COLO829 (cell line): ENCODE measurements around the gene RNU1-3.
"Not testable (repeated sequence)": the region's sequence is repeated elsewhere in the genome, so short reads cannot be mapped to it uniquely, and the experiment has no call there.

Source experiments
- DNase-seq: peaks from one replicate; pipeline ENCODE4 v3.0.0; 2012; ENCODE audit warnings: low spot score

The RNU1-3 gene

GRCh38 chr1:16666502-16667413 lies at the start of gene RNU1-3:
TSS of gene RNU1-3 (minus strand) at chr1:16666948.
- not testable (repeated sequence) for DNase-seq

DNA sequence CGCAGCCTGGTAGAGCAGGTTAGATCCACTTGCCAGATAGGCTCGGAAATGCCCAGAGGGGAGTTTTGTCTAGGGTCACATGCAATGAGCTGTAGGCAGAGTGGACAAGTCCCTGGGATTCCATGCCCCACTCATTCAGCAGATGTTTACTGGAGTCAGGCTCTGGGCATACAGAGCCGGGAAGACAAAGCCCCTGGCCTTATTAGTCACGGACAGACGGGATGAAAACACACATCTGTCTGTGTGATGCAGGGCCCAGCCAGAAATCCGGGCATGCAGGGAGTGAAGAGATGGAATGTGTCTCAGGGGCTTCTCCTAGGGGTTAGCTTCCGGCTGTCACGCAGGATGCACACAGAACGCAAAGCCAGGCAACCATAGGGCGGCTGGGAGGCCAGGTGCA lies 46.7 kb upstream of the RNU1-3 start:
- DNase-seq: not testable (repeated sequence)

DNA sequence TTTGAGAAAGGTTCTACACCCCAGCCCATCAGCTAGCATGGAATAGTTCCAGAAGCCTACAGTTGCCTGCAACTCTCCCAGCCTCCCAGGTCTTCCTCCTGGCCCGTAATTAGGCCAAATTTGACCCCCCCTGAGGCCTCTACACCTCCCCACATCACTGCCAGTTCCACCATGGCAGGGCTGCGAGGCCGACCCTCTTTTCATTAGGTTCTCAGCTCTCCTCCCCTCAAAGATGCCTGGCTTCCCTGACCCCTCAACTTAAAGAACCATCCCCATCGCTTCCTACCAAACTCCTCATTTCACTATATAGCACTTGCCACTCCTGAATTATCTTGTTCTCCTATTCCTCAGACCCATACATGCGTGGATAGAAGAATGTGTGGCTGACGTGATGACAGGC lies 46.2 kb upstream of the RNU1-3 start:
- DNase-seq: not testable (repeated sequence)

- DNase-seq: not testable (repeated sequence)
These were observed 45.8 kb upstream of the RNU1-3 start for GRCh38 chr1:16712582-16712981.

DNA sequence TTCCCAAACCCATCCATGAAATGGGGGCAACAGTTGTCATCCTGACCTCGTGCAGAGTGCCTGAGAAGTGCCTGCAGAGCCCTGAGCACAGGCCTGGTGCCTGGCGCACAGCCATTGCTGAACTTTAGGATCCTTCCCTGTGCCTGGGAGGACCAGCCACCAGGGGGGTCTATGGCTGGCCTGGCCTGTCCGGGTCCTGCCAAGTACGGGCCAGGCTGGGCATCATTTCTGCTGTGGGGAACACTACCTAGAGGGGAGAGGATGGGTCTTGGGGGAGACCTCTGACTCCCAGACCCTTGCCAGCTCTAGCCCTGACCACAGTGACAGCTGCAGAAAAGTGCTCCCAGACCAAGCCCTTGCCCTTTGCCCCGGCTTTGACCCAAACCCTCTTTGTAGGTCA lies 45.4 kb upstream of the RNU1-3 start:
- not testable (repeated sequence) for DNase-seq

DNA sequence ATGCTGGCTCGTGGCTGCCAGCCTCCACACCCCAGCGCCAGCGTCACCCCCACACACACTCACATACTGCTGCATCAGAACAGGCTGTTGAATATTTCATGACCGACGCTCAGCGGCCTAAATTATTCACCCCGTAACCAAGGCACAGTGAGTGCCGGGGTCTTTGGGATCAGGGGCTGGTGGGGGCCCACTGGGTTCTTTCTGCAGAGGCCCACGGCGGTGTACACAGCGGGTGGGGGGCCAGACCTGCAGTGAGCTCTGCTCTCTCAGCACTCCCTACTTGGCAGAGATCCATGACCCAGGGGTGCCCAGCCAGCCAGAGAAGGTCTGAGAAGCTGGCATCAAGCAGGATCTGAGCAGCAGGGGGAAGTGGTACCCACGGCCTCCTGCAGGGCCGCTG lies 43.9 kb upstream of the RNU1-3 start:
- DNase-seq: not testable (repeated sequence)

DNA sequence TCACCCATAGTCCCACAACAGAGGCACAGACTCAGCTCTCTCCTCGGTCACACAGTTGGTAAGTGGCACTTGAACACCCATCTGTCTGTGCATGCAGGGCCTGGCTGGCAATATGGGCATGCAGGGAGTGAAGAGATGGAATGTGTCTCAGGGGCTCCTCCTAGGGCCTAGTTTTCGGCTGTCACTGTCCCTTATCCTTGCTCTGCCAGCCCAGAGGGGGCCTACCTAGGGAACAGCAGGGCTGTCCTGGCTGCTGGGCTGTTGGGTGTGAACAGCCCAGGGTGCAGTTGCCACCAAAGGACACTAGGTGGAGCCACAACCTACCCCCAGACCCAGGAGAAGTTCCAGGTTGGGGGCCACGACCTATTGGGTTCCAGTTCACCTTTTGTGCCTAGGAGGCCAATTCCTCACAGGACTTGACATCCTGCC lies 42.9 kb upstream of the RNU1-3 start:
- not testable (repeated sequence) for DNase-seq

DNA sequence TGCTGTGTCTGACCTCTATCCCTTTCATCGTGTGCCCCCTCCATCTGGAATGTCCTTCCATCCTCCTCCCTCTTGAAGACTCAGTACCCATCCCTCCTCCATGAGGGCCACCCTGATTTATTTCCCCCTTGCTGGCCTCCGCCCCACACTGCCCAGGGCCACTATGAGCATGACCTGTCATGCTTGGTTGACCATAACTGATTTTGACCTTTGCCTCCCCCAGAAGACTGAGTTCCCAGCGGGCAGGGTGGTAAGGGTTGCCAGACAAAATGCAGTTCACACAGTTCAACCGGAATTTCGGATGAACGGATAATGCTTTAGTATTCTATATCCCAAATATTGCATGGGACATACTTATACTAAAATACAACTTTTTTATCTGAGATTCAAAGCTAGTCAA lies 42.0 kb upstream of the RNU1-3 start:
- DNase-seq: not testable (repeated sequence)

DNA sequence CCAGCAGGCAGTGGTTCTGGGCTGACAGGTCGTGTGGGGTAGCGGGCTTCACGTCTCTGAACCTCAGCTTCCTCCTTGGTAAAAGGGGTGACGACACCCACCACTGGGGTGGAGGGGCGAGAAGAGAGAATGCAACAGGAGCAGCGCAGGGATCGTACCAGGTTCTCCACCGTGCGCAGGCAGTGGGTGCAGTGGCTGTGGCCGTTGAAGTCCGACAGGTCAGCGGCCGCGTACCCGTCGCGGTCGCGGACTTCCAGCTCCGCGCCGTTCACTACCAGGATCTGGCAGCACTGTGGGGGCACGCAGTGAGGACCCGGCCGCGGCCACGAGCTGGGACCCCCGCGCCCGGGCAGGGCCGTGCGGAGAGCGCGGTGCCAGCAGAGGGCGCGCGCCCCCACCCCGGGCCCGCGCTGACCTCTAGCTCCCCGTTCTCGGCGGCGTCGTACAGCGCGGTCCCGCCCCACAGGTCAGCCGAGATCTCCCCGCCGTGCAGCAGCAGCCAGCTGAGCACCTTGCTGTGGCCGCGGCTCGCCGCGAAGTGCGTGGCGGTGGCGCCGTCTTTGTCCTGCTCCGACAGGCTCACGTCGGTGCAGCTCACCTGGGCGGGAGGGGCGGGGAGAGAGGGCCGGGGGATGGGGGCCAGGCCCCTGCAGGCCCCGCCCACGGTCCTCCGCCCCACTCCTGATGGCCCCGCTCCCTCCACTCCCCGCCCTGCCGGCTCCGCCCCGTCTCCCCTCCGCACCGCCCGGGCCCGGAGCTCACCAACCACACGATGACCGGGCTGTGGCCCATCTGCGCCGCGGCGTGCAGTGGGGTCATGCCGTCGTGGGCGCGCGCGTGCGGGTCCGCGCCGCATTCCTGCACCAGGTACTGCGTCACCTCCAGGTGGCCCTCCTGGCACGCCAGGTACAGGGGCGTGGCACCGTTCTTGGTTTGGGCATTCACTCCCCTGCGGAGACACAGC lies 40.7 kb upstream of the RNU1-3 start:
- not testable (repeated sequence) for DNase-seq

DNA sequence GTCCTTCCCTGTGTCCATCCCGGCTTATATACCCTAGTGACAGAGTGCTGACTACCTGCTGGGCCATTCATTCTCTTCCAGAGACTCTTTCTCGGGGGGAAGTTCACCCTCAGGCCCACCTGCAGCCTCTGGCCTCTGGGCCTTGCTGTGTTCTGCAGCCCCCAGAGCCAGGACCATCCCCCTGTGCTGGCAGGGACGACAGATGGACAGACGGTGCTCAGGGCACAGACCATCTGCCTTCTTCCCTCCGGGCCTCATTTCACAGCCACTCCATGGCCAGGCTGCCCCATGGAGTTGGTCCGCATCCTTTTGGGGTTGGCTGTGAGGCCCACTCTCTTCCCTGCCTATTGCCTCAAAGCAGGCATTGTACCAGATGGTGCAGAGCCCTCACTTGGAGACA lies 39.6 kb upstream of the RNU1-3 start:
- not testable (repeated sequence) for DNase-seq

- DNase-seq: not testable (repeated sequence)
These were observed 37.9 kb upstream of the RNU1-3 start for GRCh38 chr1:16704502-16705100.

DNA sequence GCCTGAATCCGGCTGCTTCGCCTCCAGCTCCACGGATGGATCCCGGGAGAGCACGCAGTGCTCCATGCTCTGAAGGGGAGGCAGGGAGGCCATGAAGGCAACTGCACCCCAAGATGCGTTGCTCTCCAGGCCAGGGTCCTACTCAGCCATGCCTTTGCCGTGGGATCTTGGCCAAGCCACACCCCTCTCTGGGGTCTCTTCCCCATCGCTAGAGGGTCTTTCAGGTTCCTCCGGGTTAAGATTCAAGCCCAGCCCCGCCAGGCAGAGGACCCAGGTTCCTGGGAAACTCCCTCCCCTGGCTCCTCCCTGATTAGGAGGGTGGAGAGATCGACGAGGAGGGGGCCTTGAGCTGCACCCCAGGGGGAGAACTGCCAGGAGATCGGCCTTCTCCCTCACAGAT lies 37.3 kb upstream of the RNU1-3 start:
- not testable (repeated sequence) for DNase-seq

DNA sequence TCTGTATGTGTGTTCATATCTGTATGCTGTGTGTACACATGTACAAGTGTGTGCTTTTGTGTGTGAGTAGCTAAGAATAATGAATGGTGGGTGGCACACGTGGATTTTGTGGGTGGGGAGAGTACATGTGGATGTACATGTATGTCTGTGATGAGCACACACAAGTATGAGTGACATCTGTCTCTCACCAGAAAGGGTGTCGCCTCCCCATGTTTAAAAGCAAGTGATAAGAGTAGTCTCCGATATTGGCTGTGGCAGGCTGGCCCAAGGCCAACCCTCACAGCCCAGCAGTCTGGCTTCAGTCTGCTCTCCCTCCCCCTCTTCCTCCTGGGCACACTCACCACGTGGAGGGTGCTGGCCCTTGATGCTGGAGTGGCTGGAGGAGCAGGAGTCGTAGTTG lies 36.9 kb upstream of the RNU1-3 start:
- DNase-seq: not testable (repeated sequence)

- DNase-seq: not testable (repeated sequence)
These were observed 36.4 kb upstream of the RNU1-3 start for GRCh38 chr1:16703141-16703540.

GRCh38 chr1:16702280-16702679 lies 35.5 kb upstream of the RNU1-3 start:
- not testable (repeated sequence) for DNase-seq

DNA sequence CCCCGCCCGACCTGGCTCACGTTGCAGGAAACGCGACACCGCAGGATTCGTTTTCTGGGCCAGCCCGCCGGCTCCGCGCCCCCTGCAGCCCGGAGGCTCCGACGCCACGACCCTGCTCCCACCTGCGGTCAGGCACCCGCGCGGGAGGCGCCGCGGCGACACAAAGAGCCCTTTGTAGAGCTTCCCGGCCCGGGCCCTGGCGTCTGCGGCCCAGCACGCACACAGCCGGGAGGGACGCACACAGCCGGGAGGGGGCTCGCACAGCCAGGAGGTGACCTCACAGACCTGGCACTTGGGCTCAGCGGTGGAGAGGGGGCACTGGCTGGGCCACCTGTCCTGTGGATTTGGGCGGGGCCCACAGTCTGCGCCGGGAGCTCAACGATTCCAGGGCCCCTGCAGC lies 34.4 kb upstream of the RNU1-3 start:
- not testable (repeated sequence) for DNase-seq

GRCh38 chr1:16700138-16700895 lies 33.6 kb upstream of the RNU1-3 start:
- not testable (repeated sequence) for DNase-seq

GRCh38 chr1:16699440-16699839 lies 32.7 kb upstream of the RNU1-3 start:
- DNase-seq: not testable (repeated sequence)

DNA sequence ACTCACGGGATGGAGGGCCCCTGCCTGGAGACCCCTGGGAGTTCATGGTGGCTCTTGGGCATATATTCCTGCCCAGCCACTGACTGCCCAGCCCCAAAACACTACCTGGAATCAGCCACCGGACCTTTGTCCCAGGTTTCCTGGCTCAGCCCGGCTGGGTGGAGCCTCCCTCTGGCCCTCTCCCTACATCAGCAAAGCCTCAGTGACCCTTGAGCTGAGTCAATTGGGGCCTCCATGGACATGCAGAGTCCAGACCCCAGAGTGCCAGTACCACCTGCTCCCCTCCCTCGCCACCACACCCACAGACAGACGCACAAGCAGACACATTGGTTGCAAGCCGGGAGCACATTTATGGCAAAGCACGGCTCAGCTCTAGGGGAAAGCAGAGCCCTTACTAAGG lies 30.4 kb upstream of the RNU1-3 start:
- not testable (repeated sequence) for DNase-seq

DNA sequence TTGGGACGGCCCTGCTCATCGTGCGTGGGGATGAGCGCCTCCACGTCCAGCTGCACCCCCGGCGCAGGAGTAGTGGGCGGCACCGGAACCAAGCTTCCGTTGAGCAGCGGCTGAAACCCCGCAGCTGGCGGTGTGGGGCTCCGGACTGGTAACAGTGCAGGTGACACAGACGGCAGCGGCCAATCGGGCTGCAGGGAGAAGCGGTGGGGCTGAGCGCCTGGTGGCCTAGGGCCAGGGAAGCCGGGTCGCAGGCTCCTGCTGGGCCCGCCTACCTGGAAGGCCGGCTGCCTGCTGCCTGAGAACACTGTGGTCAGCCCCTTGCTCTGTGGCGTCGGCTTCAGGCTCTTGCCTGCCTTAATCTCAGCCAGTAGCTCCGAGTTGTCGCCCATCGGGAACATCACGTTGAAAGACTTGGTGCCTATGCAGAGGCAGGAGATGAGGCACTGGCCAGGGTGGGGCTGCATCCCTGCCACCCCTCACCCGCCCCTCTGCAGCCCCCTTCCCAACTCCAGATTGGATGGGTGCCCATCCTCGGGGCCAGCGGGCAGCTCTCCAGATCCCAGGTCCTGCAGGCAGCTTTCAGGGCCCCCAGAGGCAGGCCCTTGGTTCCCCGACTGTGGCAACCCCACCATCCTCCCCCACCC lies 29.9 kb upstream of the RNU1-3 start:
- not testable (repeated sequence) for DNase-seq

GRCh38 chr1:16694308-16694702 lies 27.6 kb upstream of the RNU1-3 start:
- DNase-seq: not testable (repeated sequence)
